EL (cell line): Measurements from ENCODE around the gene FETUB.
"Not testable (repeated sequence)": the region's sequence is repeated elsewhere in the genome, so short reads cannot be mapped to it uniquely, and the experiment has no call there.

ENCODE experiments used
- DNase-seq: peaks from one replicate; pipeline ENCODE4 v3.0.0-alpha.2; 2016

Gene FETUB

DNA sequence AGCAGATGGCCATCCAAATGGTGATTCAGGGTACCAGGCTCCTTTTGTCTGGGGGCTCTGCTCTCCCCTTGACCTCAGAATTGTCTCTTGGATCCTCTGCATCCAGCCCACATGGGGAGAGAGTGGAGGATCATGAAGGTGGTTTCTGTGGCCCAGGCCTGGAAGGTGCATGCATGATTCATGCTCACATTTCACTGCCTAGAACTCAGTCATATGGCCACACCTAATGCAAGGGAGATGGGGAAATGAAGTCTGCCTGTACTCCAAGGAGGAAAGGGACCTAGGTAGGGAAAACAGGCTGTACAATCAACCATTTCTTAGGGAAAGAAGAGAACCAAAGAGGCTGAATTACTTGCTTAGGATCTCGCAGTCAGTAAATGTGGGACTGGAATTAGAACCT lies 40.7 kb downstream of the FETUB start:
- no peak for DNase-seq

GRCh38 chr3:186682812-186683211 lies 42.6 kb downstream of the FETUB start:
- no peak for DNase-seq

GRCh38 chr3:186683979-186684378 lies 43.8 kb downstream of the FETUB start:
- no peak for DNase-seq

- not testable (repeated sequence) for DNase-seq
Measured at GRCh38 chr3:186686475-186686874, 46.3 kb downstream of the FETUB start.

- DNase-seq = no peak
Measured at GRCh38 chr3:186687120-186687651, 47.0 kb downstream of the FETUB start.

- DNase-seq = not testable (repeated sequence)
Measured at GRCh38 chr3:186690304-186690703, 50.1 kb downstream of the FETUB start.

GRCh38 chr3:186691676-186692075 lies 51.5 kb downstream of the FETUB start:
- no peak for DNase-seq

GRCh38 chr3:186693843-186694242 lies 53.6 kb downstream of the FETUB start:
- no peak for DNase-seq

DNA sequence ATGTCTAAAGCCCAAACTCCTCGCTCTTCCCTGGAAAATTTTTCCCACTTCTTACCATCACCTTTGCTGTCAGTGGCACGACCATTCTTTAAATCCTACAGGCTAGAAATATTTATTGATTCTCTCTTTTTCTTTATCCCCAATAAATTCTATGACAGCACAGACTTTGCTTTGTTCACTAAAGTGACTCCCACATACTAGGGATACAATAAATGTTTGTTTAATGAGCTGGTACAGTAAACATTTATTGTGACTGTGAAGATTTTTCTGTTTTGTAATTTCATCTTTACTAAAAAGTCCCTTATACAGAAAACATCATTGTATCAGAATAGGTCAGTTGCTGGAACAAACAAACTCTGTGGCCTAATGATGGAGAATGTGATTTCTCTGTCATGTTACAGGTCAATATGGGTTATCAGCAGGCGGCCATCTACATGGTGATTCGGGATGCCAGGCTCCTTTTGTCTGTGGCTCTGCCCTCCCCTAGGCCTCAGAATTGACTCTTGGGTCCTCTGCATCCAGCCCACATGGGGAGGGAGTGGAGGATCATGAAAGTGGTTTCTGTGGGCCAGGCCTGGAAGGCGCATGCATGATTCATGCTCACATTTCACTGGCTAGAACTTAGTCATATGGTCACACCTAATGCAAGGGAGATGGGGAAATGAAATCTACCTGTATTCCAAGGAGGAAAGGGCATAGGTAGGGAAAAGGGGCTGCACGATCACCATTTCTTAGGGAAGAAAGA lies 54.3 kb downstream of the FETUB start:
- no peak for DNase-seq

- no peak for DNase-seq
Measured at GRCh38 chr3:186696522-186696921, 56.3 kb downstream of the FETUB start.

DNA sequence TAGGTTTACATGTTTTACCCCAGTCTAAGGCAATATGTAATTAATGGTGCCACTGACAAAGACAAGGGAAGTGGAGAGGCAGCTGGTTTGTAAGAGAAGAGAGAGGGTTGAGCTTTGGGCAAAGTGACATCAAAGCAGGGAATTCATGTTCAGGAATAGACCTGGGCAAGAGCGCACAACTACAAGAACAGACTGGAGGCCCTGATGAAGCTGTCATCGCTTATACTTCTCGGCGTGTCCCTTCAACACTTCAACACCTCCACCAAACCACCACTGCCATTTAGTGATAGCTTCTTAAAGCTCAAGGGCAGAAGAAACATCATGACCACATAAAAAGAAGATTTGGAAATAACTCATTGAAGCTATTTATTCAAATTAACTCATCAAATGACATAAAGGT lies 57.3 kb downstream of the FETUB start:
- DNase-seq = no peak

DNA sequence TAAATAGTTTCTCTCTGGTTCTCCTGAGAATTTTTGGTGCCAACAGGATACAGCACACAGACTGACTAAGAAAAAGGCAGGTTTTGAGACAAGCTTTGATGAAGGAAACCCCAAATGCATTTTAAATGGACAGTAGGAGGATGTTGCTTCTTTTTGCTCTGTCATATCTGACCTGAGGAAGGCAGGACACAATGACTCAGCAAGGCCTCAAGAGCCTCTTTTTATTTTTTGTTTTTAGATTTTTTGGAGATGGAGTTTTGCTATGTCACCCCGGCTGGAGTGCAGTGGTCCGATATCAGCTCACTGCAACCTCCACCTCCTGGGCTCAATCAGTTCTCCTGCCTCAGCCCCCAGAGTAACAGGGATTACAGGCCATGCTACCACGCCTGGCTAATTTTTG lies 60.1 kb downstream of the FETUB start:
- DNase-seq = no peak

DNA sequence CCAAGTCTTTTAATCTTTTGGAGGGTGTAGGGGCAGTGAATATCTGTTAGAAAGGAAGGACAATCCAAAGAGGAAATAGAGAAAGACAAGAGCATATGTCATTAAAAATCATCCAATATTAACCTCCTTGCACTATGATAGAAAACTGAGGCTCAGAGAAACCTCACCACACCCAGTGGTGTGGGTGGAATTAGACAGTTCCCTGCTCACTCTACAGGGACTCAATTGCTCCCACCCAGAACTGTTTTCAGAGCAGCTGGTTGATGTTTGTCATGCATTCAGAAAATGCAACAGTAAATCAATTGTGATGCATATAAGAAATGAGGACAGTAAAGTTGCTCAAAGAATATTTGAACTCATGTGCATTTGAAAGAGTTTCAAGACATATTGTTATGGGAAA lies 62.3 kb downstream of the FETUB start:
- not testable (repeated sequence) for DNase-seq
